Spleen (tissue), 7 donors: ENCODE data around the gene FSIP1.

Experiments used
- POLR2A ChIP-seq, 3 donors: fragments of 450-650 bp; IDR thresholded peaks; one replicate each; pipeline ENCODE4 v1.5.1; 2017; ENCODE audit warnings: antibody characterized with exemption in 3 of 3, mild to moderate bottlenecking in 1 of 3
- TF ChIP-seq, protein P1 (sequence below), 11 experiments: fragments of 200-600 bp in 7 of 11; fragments of 450-650 bp in 4 of 11; sonication (generic) in 4 of 11; IDR thresholded peaks in 8 of 11; conservative IDR thresholded peaks in 3 of 11; 1 replicate in 7 of 11; 2 replicates in 4 of 11; pipeline versions ENCODE4 v1.4.0 to v1.8.0; 2016 to 2021; ENCODE audit warnings: antibody characterized with exemption in 11 of 11, inconsistent platforms in 4 of 11, mild to moderate bottlenecking in 1 of 11
- donor health status: DM: no; HTN: no; CAD: no; lungs with moderate emphysema.
- donor health status: DM: no; HTN: no; CAD: no.
- donor health status: DM: no; HTN: no; CAD: no.

DNA sequence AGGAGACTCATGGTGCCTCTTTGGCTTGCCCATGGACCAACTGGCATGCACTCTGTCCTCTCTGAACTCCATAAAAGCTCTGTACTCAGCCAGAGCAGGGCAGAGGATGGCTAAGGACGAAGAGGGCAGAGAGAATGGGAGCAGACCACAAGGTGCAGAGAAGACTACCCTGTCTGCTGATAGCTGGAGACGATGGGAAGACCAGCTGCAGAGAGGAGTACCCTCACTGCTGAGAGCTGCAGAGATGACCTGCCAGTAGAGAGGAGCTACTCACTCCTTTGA lies 136.7 kb downstream of the FSIP1 start:
- TF ChIP-seq, protein P1, sequence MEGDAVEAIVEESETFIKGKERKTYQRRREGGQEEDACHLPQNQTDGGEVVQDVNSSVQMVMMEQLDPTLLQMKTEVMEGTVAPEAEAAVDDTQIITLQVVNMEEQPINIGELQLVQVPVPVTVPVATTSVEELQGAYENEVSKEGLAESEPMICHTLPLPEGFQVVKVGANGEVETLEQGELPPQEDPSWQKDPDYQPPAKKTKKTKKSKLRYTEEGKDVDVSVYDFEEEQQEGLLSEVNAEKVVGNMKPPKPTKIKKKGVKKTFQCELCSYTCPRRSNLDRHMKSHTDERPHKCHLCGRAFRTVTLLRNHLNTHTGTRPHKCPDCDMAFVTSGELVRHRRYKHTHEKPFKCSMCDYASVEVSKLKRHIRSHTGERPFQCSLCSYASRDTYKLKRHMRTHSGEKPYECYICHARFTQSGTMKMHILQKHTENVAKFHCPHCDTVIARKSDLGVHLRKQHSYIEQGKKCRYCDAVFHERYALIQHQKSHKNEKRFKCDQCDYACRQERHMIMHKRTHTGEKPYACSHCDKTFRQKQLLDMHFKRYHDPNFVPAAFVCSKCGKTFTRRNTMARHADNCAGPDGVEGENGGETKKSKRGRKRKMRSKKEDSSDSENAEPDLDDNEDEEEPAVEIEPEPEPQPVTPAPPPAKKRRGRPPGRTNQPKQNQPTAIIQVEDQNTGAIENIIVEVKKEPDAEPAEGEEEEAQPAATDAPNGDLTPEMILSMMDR (IDR thresholded peaks at IDR 0.05 in 8 of 11, conservative IDR thresholded peaks at IDR 0.05 in 3 of 11), result no peak
- no peak for TF ChIP-seq POLR2A (IDR thresholded peaks at IDR 0.05)
